Measurements from ENCODE around the gene STMN3.
"Not testable (repeated sequence)": the region's sequence is repeated elsewhere in the genome, so short reads cannot be mapped to it uniquely, and the experiment has no call there.

Gene STMN3

GRCh38 chr20:63653974-63654668, 897 bp upstream of the STMN3 start:
- H3K27me3 Mint-ChIP-seq: no peaks in the 10 kb centered on the region
- peak overlapping the region; percentile 75 for H3K4me3 Mint-ChIP-seq
- ATAC-seq (replicated peaks; ENCODE audit: extremely low read depth, poor library complexity, severe bottlenecking) (no peak), DNase-seq (ENCODE audit: low spot score in 2 of 2) (no peak)
- H3K4me1 Mint-ChIP-seq: peaks cover 34% of the 10 kb centered on the region
- peak overlapping the region; percentile 46 for H3K27ac Mint-ChIP-seq (ENCODE audit: low read depth)
- H3K9me3 Mint-ChIP-seq: no peaks in the 10 kb centered on the region
- H3K36me3 Mint-ChIP-seq (ENCODE audit: insufficient read depth): peaks cover 15% of the 10 kb centered on the region

GRCh38 chr20:63652192-63652980, 838 bp downstream of the STMN3 start:
- DNase-seq (ENCODE audit: low spot score in 2 of 2) (no peak), ATAC-seq (replicated peaks; ENCODE audit: extremely low read depth, poor library complexity, severe bottlenecking) (peak; percentile 54)
- Mint-ChIP-seq H3K9me3 (no peaks in the 10 kb centered on the region), H3K36me3 (ENCODE audit: insufficient read depth) (peaks cover 6% of the 10 kb centered on the region), H3K27ac (ENCODE audit: low read depth) (no peak overlapping the region), H3K4me3 (peak overlapping the region; percentile 86), H3K27me3 (no peaks in the 10 kb centered on the region), H3K4me1 (peaks cover 25% of the 10 kb centered on the region)

GRCh38 chr20:63651942-63652191, 1.4 kb downstream of the STMN3 start:
- DNase-seq (ENCODE audit: low spot score in 2 of 2) (no peak), ATAC-seq (replicated peaks; ENCODE audit: extremely low read depth, poor library complexity, severe bottlenecking) (peak; percentile 21)
- no peaks in the 10 kb centered on the region for H3K27me3 Mint-ChIP-seq
- peak overlapping the region; percentile 89 for H3K27ac Mint-ChIP-seq (ENCODE audit: low read depth)
- H3K9me3 Mint-ChIP-seq: no peaks in the 10 kb centered on the region
- peak overlapping the region; percentile 86 for H3K4me3 Mint-ChIP-seq
- H3K4me1 Mint-ChIP-seq: peaks cover 25% of the 10 kb centered on the region
- peaks cover 6% of the 10 kb centered on the region for H3K36me3 Mint-ChIP-seq (ENCODE audit: insufficient read depth)

- Mint-ChIP-seq H3K36me3 (ENCODE audit: insufficient read depth) (peaks cover 10% of the 10 kb centered on the region), H3K27ac (ENCODE audit: low read depth) (peak overlapping the region; percentile 89), H3K4me1 (peaks cover 25% of the 10 kb centered on the region)
- H3K9me3 Mint-ChIP-seq; H3K27me3 Mint-ChIP-seq; DNase-seq (ENCODE audit: low spot score in 2 of 2); H3K4me3 Mint-ChIP-seq; ATAC-seq (replicated peaks; ENCODE audit: extremely low read depth, poor library complexity, severe bottlenecking): not testable (repeated sequence)
These were observed 2.7 kb downstream of the STMN3 start for GRCh38 chr20:63650486-63650885.

GRCh38 chr20:63648895-63649589, 4.2 kb downstream of the STMN3 start:
- DNase-seq (ENCODE audit: low spot score in 2 of 2): no peak
- Mint-ChIP-seq H3K4me1 (peaks cover 15% of the 10 kb centered on the region), H3K27ac (ENCODE audit: low read depth) (no peak overlapping the region), H3K36me3 (ENCODE audit: insufficient read depth) (peaks cover 9% of the 10 kb centered on the region), H3K4me3 (no peak overlapping the region), H3K9me3 (no peaks in the 10 kb centered on the region), H3K27me3 (no peaks in the 10 kb centered on the region)
- ATAC-seq (replicated peaks; ENCODE audit: extremely low read depth, poor library complexity, severe bottlenecking): no peak

GRCh38 chr20:63648190-63648589, 5.0 kb downstream of the STMN3 start:
- no peak for ATAC-seq (replicated peaks; ENCODE audit: extremely low read depth, poor library complexity, severe bottlenecking)
- Mint-ChIP-seq H3K27me3 (no peaks in the 10 kb centered on the region), H3K36me3 (ENCODE audit: insufficient read depth) (peaks cover 12% of the 10 kb centered on the region), H3K9me3 (no peaks in the 10 kb centered on the region), H3K4me3 (no peak overlapping the region), H3K4me1 (peaks cover 15% of the 10 kb centered on the region), H3K27ac (ENCODE audit: low read depth) (no peak overlapping the region)
- DNase-seq (ENCODE audit: low spot score in 2 of 2): no peak

GRCh38 chr20:63645218-63645617, 8.0 kb downstream of the STMN3 start:
- no peak for DNase-seq (ENCODE audit: low spot score in 2 of 2)
- H3K4me3 Mint-ChIP-seq: no peak overlapping the region
- H3K27me3 Mint-ChIP-seq: no peaks in the 10 kb centered on the region
- H3K36me3 Mint-ChIP-seq (ENCODE audit: insufficient read depth): peaks cover 21% of the 10 kb centered on the region
- H3K4me1 Mint-ChIP-seq: peaks cover 10% of the 10 kb centered on the region
- H3K9me3 Mint-ChIP-seq: no peaks in the 10 kb centered on the region
- no peak for ATAC-seq (replicated peaks; ENCODE audit: extremely low read depth, poor library complexity, severe bottlenecking)
- H3K27ac Mint-ChIP-seq (ENCODE audit: low read depth): no peak overlapping the region

- Mint-ChIP-seq H3K27ac (ENCODE audit: low read depth) (no peak overlapping the region), H3K27me3 (no peaks in the 10 kb centered on the region), H3K9me3 (no peaks in the 10 kb centered on the region), H3K36me3 (ENCODE audit: insufficient read depth) (peaks cover 27% of the 10 kb centered on the region), H3K4me3 (peak overlapping the region; percentile 82), H3K4me1 (peaks cover 21% of the 10 kb centered on the region)
- no peak for ATAC-seq (replicated peaks; ENCODE audit: extremely low read depth, poor library complexity, severe bottlenecking)
- no peak for DNase-seq (ENCODE audit: low spot score in 2 of 2)
These were observed 9.3 kb downstream of the STMN3 start for GRCh38 chr20:63643946-63644345.

GRCh38 chr20:63643499-63643898, 9.7 kb downstream of the STMN3 start:
- H3K36me3 Mint-ChIP-seq (ENCODE audit: insufficient read depth): peaks cover 27% of the 10 kb centered on the region
- H3K4me1 Mint-ChIP-seq: peaks cover 24% of the 10 kb centered on the region
- peak overlapping the region; percentile 82 for H3K4me3 Mint-ChIP-seq
- H3K9me3 Mint-ChIP-seq: no peaks in the 10 kb centered on the region
- DNase-seq (ENCODE audit: low spot score in 2 of 2) (no peak), ATAC-seq (replicated peaks; ENCODE audit: extremely low read depth, poor library complexity, severe bottlenecking) (no peak)
- H3K27ac Mint-ChIP-seq (ENCODE audit: low read depth): peak overlapping the region; percentile 62
- no peaks in the 10 kb centered on the region for H3K27me3 Mint-ChIP-seq

- Mint-ChIP-seq H3K27ac (ENCODE audit: low read depth) (peak overlapping the region; percentile 90), H3K4me3 (peak overlapping the region; percentile 82), H3K36me3 (ENCODE audit: insufficient read depth) (peaks cover 30% of the 10 kb centered on the region), H3K27me3 (no peaks in the 10 kb centered on the region), H3K9me3 (no peaks in the 10 kb centered on the region), H3K4me1 (peaks cover 30% of the 10 kb centered on the region)
- DNase-seq (ENCODE audit: low spot score in 2 of 2): no peak
- ATAC-seq (replicated peaks; ENCODE audit: extremely low read depth, poor library complexity, severe bottlenecking): no peak
These were observed 10.5 kb downstream of the STMN3 start for GRCh38 chr20:63642527-63643247.

GRCh38 chr20:63641792-63642523, 11.3 kb downstream of the STMN3 start:
- peaks cover 30% of the 10 kb centered on the region for H3K4me1 Mint-ChIP-seq
- H3K36me3 Mint-ChIP-seq (ENCODE audit: insufficient read depth): peaks cover 30% of the 10 kb centered on the region
- no peaks in the 10 kb centered on the region for H3K9me3 Mint-ChIP-seq
- DNase-seq (ENCODE audit: low spot score in 2 of 2): peak; percentile 89 to 93
- ATAC-seq (replicated peaks; ENCODE audit: extremely low read depth, poor library complexity, severe bottlenecking): peak; percentile 73
- peak overlapping the region; percentile 90 for H3K27ac Mint-ChIP-seq (ENCODE audit: low read depth)
- H3K4me3 Mint-ChIP-seq: peak overlapping the region; percentile 82
- no peaks in the 10 kb centered on the region for H3K27me3 Mint-ChIP-seq
